ENCODE results near the gene HSPD1. TPM values are rescaled to one million over a fixed set of nuclear protein-coding genes. Genes with fewer than 3 reads are reported as not detected.
A peak's percentile ranks its signal among the peaks of the same experiment; 100 is the strongest.

HSPD1 gene
- total and polyA plus RNA-seq, 2 of the 13 experiments (the other 11 are each of a cell fraction or from before 2014, with no cell fraction given): 685 to 2,610 TPM

DNA sequence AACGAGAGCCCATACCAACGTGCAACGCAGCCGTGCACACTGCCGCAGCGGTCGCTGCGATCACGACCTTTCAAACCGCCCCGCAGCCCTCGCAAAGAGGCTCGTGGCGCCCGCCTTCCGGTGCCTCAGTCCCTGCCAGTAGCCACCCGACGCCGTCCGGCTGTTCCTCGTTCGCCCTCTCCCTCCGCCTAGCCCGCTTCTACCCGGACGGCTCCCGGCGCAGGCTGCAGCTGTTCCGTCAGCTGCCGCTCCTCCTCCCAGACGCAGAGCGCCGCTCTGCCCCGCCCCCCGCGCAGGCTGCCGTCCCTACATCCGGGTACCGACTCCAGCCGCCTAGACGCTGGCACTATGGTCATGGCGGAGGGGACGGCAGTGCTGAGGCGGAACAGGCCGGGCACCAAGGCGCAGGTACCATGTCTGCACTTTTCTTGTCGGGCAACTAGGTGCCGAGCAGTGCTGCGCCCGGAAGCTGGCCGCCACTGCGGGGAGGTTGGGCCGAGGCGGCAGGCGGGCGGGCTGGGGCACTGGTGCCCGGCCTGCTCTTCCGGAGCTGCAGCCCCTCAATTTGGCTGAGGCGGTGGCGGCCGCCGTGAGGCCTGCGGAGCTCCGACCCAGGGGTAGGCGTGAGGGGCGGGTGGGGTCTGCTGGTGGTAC, 16.2 kb upstream of the HSPD1 start, which contains the start of gene MOB4 (continued):
- TF ChIP-seq, protein P1, sequence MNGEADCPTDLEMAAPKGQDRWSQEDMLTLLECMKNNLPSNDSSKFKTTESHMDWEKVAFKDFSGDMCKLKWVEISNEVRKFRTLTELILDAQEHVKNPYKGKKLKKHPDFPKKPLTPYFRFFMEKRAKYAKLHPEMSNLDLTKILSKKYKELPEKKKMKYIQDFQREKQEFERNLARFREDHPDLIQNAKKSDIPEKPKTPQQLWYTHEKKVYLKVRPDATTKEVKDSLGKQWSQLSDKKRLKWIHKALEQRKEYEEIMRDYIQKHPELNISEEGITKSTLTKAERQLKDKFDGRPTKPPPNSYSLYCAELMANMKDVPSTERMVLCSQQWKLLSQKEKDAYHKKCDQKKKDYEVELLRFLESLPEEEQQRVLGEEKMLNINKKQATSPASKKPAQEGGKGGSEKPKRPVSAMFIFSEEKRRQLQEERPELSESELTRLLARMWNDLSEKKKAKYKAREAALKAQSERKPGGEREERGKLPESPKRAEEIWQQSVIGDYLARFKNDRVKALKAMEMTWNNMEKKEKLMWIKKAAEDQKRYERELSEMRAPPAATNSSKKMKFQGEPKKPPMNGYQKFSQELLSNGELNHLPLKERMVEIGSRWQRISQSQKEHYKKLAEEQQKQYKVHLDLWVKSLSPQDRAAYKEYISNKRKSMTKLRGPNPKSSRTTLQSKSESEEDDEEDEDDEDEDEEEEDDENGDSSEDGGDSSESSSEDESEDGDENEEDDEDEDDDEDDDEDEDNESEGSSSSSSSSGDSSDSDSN (CRISPR knock-in tag; IDR thresholded peaks at IDR 0.05): peak; percentile 100
- TF ChIP-seq SALL1 (CRISPR knock-in tag; IDR thresholded peaks at IDR 0.05): peak; percentile 97
- no peak for TF ChIP-seq NFIB (CRISPR knock-in tag; IDR thresholded peaks at IDR 0.05; ENCODE audit: borderline replicate concordance)
- TF ChIP-seq SKI (IDR thresholded peaks at IDR 0.05; ENCODE audit: partially characterized antibody): peak; percentile 96
- TF ChIP-seq ZNF672 (CRISPR knock-in tag; IDR thresholded peaks at IDR 0.05): peak; percentile 97
- peak; percentile 99 for TF ChIP-seq ELF1 (CRISPR knock-in tag; IDR thresholded peaks at IDR 0.05)
- TF ChIP-seq, protein P2, sequence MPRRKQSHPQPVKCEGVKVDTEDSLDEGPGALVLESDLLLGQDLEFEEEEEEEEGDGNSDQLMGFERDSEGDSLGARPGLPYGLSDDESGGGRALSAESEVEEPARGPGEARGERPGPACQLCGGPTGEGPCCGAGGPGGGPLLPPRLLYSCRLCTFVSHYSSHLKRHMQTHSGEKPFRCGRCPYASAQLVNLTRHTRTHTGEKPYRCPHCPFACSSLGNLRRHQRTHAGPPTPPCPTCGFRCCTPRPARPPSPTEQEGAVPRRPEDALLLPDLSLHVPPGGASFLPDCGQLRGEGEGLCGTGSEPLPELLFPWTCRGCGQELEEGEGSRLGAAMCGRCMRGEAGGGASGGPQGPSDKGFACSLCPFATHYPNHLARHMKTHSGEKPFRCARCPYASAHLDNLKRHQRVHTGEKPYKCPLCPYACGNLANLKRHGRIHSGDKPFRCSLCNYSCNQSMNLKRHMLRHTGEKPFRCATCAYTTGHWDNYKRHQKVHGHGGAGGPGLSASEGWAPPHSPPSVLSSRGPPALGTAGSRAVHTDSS (CRISPR knock-in tag; conservative IDR thresholded peaks at IDR 0.05): peak; percentile 26; the same call in 1 of the 2 replicates
- TF ChIP-seq PRMT3 (CRISPR knock-in tag; IDR thresholded peaks at IDR 0.05; ENCODE audit: borderline replicate concordance, low read depth): peak; percentile 91
- TF ChIP-seq, protein P3, sequence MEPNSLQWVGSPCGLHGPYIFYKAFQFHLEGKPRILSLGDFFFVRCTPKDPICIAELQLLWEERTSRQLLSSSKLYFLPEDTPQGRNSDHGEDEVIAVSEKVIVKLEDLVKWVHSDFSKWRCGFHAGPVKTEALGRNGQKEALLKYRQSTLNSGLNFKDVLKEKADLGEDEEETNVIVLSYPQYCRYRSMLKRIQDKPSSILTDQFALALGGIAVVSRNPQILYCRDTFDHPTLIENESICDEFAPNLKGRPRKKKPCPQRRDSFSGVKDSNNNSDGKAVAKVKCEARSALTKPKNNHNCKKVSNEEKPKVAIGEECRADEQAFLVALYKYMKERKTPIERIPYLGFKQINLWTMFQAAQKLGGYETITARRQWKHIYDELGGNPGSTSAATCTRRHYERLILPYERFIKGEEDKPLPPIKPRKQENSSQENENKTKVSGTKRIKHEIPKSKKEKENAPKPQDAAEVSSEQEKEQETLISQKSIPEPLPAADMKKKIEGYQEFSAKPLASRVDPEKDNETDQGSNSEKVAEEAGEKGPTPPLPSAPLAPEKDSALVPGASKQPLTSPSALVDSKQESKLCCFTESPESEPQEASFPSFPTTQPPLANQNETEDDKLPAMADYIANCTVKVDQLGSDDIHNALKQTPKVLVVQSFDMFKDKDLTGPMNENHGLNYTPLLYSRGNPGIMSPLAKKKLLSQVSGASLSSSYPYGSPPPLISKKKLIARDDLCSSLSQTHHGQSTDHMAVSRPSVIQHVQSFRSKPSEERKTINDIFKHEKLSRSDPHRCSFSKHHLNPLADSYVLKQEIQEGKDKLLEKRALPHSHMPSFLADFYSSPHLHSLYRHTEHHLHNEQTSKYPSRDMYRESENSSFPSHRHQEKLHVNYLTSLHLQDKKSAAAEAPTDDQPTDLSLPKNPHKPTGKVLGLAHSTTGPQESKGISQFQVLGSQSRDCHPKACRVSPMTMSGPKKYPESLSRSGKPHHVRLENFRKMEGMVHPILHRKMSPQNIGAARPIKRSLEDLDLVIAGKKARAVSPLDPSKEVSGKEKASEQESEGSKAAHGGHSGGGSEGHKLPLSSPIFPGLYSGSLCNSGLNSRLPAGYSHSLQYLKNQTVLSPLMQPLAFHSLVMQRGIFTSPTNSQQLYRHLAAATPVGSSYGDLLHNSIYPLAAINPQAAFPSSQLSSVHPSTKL (CRISPR knock-in tag; IDR thresholded peaks at IDR 0.05): peak; percentile 79; the same call in 1 of the 2 replicates
- TF ChIP-seq HNF4A (CRISPR knock-in tag; IDR thresholded peaks at IDR 0.05): peak; percentile 42
- TF ChIP-seq ADNP (CRISPR knock-in tag; IDR thresholded peaks at IDR 0.05): 0 out of 2 replicates have a peak, but pooled peaks have one; percentile 16
- TF ChIP-seq, protein P4, sequence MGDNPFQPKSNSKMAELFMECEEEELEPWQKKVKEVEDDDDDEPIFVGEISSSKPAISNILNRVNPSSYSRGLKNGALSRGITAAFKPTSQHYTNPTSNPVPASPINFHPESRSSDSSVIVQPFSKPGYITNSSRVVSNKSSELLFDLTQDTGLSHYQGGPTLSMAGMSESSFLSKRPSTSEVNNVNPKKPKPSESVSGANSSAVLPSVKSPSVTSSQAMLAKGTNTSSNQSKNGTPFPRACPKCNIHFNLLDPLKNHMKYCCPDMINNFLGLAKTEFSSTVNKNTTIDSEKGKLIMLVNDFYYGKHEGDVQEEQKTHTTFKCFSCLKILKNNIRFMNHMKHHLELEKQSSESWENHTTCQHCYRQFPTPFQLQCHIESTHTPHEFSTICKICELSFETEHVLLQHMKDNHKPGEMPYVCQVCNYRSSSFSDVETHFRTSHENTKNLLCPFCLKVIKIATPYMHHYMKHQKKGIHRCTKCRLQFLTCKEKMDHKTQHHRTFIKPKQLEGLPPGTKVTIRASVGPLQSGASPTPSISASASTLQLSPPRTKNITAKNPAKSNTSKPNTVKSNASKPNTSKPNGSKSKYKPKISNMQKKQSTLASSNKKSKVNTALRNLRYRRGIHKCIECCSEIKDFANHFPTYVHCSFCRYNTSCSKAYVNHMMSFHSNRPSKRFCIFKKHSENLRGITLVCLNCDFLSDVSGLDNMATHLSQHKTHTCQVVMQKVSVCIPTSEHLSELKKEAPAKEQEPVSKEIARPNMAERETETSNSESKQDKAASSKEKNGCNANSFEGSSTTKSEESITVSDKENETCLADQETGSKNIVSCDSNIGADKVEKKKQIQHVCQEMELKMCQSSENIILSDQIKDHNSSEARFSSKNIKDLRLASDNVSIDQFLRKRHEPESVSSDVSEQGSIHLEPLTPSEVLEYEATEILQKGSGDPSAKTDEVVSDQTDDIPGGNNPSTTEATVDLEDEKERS (CRISPR knock-in tag; IDR thresholded peaks at IDR 0.05): peak; percentile 98
- TF ChIP-seq RAD51 (IDR thresholded peaks at IDR 0.05; ENCODE audit: borderline replicate concordance): no peak
- TF ChIP-seq SP140L (CRISPR knock-in tag; IDR thresholded peaks at IDR 0.05; ENCODE audit: borderline replicate concordance): peak; percentile 70; the same call in 1 of the 2 replicates
- peak; percentile 91; the same call in 1 of the 2 replicates for TF ChIP-seq KLF11 (CRISPR knock-in tag; IDR thresholded peaks at IDR 0.05)
- 0 out of 2 replicates have a peak, but pooled peaks have one; percentile 70 for TF ChIP-seq ZNF660 (CRISPR knock-in tag; IDR thresholded peaks at IDR 0.05; ENCODE audit: borderline replicate concordance, low read depth)
- peak; percentile 66; the same call in 1 of the 2 replicates for TF ChIP-seq MIER2 (CRISPR knock-in tag; IDR thresholded peaks at IDR 0.05)
- TF ChIP-seq ZBTB21 (CRISPR knock-in tag; IDR thresholded peaks at IDR 0.05): 0 out of 2 replicates have a peak, but pooled peaks have one; percentile 68
- TF ChIP-seq ZNF10 (CRISPR knock-in tag; IDR thresholded peaks at IDR 0.05; ENCODE audit: borderline replicate concordance, low read depth): no peak
